Measurements from ENCODE around the gene SIPA1L3.
"Not testable (repeated sequence)": the region's sequence is repeated elsewhere in the genome, so short reads cannot be mapped to it uniquely, and the experiment has no call there.

Gene SIPA1L3

DNA sequence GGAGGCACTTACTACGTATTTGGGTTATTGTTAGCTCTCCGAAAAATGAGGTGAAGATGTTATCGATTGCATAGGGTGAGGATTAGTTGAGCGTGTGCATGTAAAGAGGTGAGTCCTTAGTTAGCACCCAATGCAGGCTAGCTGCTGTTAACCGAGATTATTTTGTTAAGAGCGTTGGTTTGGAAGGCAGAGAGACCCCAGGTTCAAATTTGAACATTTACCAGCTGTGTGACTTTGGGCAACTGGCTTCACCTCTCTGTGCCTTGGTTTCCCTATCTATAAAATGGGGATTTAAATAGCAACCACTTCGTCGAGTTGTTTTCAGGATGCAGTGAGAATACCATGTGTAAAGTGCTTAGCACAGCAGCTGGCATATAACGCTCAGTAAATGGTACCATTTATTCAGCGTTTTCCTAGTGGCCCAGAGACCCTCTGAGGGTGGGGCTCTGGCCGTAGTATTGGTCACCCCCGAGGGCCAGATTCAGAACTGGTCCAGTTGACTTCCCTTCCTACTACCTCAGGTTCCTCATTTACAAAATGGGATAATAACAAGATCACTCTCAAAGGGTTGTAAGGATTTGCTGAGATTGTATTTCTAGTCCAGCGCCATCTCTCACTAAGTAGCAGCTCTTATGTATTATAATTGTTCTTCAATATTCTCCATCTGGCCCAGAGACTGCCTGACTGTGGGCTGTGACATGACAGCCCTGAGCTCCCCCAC lies 887 bp downstream of the SIPA1L3 start:
- TF ChIP-seq, protein P1, sequence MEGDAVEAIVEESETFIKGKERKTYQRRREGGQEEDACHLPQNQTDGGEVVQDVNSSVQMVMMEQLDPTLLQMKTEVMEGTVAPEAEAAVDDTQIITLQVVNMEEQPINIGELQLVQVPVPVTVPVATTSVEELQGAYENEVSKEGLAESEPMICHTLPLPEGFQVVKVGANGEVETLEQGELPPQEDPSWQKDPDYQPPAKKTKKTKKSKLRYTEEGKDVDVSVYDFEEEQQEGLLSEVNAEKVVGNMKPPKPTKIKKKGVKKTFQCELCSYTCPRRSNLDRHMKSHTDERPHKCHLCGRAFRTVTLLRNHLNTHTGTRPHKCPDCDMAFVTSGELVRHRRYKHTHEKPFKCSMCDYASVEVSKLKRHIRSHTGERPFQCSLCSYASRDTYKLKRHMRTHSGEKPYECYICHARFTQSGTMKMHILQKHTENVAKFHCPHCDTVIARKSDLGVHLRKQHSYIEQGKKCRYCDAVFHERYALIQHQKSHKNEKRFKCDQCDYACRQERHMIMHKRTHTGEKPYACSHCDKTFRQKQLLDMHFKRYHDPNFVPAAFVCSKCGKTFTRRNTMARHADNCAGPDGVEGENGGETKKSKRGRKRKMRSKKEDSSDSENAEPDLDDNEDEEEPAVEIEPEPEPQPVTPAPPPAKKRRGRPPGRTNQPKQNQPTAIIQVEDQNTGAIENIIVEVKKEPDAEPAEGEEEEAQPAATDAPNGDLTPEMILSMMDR (conservative IDR thresholded peaks at IDR 0.05; ENCODE audit: low read depth): no peak
- ChIA-PET CTCF (interaction anchor here (0.7 to 1.1 kb wide), 2 partner anchors 23 to 159 kb away, joined by 4 read pairs; no protein-coding TSS in a partner anchor), POLR2A (ENCODE audit: low non-redundant PET) (interaction anchor here (0.9 to 1.2 kb wide), 2 partner anchors 24 to 83 kb away, joined by 3 read pairs; no protein-coding TSS in a partner anchor)
- DNase-seq (ENCODE audit: low spot score): no peak
- peak overlapping the region; percentile 79 for H3K27ac ChIP-seq

DNA sequence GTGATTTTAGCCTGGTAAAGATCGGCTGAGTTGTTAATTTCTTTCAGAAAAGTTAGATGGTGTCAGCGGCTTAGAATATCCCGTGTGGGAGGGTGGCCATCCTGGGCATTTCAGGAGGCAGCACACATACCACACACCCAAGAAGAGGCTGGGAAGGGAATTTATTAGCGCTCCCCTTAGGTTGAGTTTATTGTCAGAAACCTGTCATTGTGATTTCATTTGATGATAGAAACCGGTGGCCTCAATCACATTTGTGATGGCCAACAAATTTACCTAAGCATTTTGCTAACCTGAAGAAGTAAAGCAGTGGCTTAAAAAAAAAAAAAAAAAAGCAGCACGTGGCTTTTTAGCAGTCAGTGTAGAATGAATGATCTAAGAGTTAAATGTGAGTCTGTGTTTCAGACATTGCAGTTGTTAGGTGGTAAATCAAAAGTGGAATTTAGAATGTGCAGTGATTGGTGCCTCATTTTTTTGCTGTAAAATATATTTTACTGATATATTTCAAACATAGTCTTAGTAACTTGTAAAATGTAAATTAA lies 2.7 kb downstream of the SIPA1L3 start:
- no peak for DNase-seq (ENCODE audit: low spot score)
- TF ChIP-seq, protein P1 (conservative IDR thresholded peaks at IDR 0.05; ENCODE audit: low read depth): no peak
- H3K27ac ChIP-seq: peak overlapping the region; percentile 50; the same call in 1 of the 2 replicates
- POLR2A ChIA-PET (ENCODE audit: low non-redundant PET): no interaction called here
- CTCF ChIA-PET: interaction anchor here (0.6 kb wide), 2 partner anchors 237 to 1859 kb away, joined by 4 to 6 read pairs; no protein-coding TSS in a partner anchor

DNA sequence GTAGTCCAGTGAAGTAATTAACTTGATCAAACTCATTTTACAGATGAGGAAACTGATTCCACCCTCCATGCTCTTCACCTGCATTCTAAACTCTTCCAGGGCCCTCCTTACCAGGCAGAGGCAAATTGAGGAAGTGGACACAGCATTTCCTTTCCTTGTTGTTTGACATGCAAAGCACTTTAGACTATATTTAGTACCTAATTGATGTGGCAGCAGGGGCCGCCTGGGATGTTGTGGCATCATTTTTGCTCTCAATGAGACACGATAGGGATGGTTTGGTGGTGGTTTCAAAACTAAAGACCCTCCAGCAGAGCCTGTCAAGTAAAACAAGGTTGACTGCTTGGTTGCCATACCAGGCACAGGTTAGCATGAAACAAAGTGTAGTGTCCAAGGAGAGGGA lies 7.9 kb downstream of the SIPA1L3 start:
- TF ChIP-seq, protein P1 (conservative IDR thresholded peaks at IDR 0.05; ENCODE audit: low read depth): no peak
- POLR2A ChIA-PET (ENCODE audit: low non-redundant PET): no interaction called here
- CTCF ChIA-PET: no interaction called here
- H3K27ac ChIP-seq: no peak overlapping the region
- no peak for DNase-seq (ENCODE audit: low spot score)

DNA sequence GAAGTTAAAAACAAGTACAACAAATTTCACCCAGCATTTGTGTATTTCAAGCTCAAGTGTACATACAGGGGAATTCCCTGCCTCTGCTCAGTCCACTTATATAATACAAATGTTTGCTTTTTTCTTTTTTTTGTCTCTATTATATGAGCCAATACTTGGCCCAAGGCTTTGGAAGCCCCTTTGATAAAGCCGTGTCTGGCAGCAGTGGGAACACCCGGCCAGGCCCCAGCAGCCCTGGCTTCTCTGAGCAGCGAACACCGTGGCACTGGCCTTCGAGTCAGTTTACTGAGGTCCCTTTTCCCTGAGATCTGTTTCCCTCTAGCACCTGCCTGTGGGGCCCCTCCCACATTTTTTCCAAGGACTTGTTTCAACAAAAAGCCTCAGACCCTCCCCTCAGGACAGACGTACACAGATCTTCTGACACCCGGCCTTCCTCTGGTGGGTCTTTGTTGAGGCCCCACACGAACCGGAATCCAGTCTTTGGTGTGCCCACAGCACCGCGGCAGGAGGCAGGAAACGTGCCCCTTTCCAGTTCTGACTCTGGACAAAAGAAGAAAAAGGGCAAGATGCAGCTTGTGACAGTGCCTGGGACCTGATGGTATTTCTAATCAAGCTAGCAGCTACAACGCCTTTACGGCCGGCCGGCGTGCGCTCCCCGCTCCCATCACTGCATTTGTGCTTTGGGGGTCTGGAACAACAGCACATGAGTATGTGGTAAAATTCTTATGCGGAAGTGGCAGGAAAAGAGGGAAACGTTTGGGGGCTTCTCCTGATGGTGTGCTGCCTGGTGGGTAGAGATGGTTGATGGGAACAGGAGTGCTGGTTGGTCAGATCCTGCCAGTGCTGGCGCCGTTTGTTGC lies 13.8 kb downstream of the SIPA1L3 start:
- POLR2A ChIA-PET (ENCODE audit: low non-redundant PET): no interaction called here
- CTCF ChIA-PET: no interaction called here
- TF ChIP-seq, protein P1 (conservative IDR thresholded peaks at IDR 0.05; ENCODE audit: low read depth): no peak
- DNase-seq (ENCODE audit: low spot score): no peak
- peak overlapping the region; percentile 57 for H3K27ac ChIP-seq

DNA sequence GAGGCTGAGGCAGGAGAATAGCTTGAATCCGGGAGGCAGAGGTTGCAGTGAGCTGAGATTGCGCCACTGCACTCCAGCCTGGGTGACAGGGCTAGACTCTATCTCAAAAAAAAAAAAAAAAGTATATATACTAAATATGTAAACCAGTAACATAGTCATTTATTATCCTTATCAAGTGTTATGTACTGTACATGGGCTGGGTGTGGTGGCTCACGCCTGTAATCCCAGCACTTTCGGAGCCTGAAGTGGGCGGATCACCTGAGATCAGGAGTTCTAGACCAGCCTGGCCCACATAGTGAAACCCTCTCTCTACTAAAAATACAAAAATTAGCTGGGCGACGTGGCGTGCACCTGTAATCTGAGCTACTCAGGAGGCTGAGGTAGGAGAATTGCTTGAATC lies 17.6 kb downstream of the SIPA1L3 start:
- POLR2A ChIA-PET (ENCODE audit: low non-redundant PET); DNase-seq (ENCODE audit: low spot score): not testable (repeated sequence)
- 0 out of 2 replicates have a peak overlapping the region, but pooled peaks have one; percentile 3 for H3K27ac ChIP-seq
- CTCF ChIA-PET: interaction anchor here (0.6 to 0.7 kb wide), 2 partner anchors 9 to 210 kb away, joined by 3 to 7 read pairs; no protein-coding TSS in a partner anchor

DNA sequence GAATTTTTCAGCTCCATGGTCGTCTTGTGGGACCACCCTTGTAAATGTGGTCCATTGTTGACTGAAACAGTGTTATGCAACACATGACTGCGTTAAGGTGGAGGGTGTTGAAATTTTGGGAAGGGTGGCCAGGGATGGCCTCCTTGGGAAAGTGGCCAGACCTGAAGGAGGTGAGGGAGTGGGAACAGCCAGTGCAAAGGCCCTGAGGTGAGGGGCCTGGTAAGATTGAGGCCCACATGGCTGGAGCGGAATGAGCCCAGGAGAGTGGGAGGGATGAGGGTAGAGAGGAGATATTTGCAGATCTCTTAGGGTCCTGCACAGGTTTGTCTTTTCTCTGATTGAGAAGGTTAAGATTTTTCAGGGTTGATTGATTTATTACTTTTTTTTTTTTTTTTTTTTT lies 18.2 kb downstream of the SIPA1L3 start:
- POLR2A ChIA-PET (ENCODE audit: low non-redundant PET): no interaction called here
- CTCF ChIA-PET: interaction anchor here (0.7 kb wide), 2 partner anchors 82 to 1841 kb away, joined by 3 to 6 read pairs; no protein-coding TSS in a partner anchor
- no peak for DNase-seq (ENCODE audit: low spot score)
- TF ChIP-seq, protein P1 (conservative IDR thresholded peaks at IDR 0.05; ENCODE audit: low read depth): no peak
- no peak overlapping the region for H3K27ac ChIP-seq

Data from RWPE1 (cell line).